Neural cell (in vitro differentiated cells): ENCODE data around the gene APH1B. TPM values are rescaled to one million over a fixed set of nuclear protein-coding genes. Genes with fewer than 3 reads are reported as not detected.

ENCODE experiments used
- H2AFZ ChIP-seq: fragments of 200-600, 300-800 bp; sonication (generic), shearing (Covaris generic); 2 replicates; pipeline ENCODE4 v1.6.0; 2014; ENCODE audit warnings: low read depth, mild to moderate bottlenecking, antibody characterized with exemption, low read length, moderate library complexity
- H3F3A ChIP-seq: fragments of 200-600 bp; shearing (Covaris generic); 2 replicates; pipeline ENCODE4 v1.6.1; 2016; ENCODE audit warnings: mild to moderate bottlenecking, moderate library complexity, mixed read lengths, antibody characterized with exemption, low read length; ENCODE audit not compliant: insufficient read depth, poor library complexity, severe bottlenecking
- H3K27ac ChIP-seq: fragments of 200-600, 300-800 bp; sonication (generic), shearing (Covaris generic); 2 replicates; pipeline ENCODE4 v1.5.1; 2014; ENCODE audit warnings: mild to moderate bottlenecking, low read length, moderate library complexity
- H3K27me3 ChIP-seq: fragments of 300-800, 200-600 bp; sonication (generic), shearing (Covaris generic); 2 replicates; pipeline ENCODE4 v1.6.0; 2014; ENCODE audit warnings: mild to moderate bottlenecking, low read depth, low read length, moderate library complexity; ENCODE audit not compliant: insufficient read depth
- H3K36me3 ChIP-seq: fragments of 300-800, 200-600 bp; sonication (generic), shearing (Covaris generic); 2 replicates; pipeline ENCODE4 v1.5.1; 2014; ENCODE audit warnings: mild to moderate bottlenecking, antibody characterized with exemption, low read length, moderate library complexity; ENCODE audit not compliant: insufficient read depth
- H3K4me2 ChIP-seq: fragments of 300-800, 200-600 bp; sonication (generic), shearing (Covaris generic); 2 replicates; pipeline ENCODE4 v1.6.0; 2014; ENCODE audit warnings: mild to moderate bottlenecking, low read length
- H3K4me3 ChIP-seq: fragments of 300-800, 200-600 bp; sonication (generic), shearing (Covaris generic); 2 replicates; pipeline ENCODE4 v1.5.1; 2014; ENCODE audit warnings: mild to moderate bottlenecking, low read length, moderate library complexity
- H3K79me2 ChIP-seq: fragments of 200-600 bp; shearing (Covaris generic); replicated peaks from 2 replicates; pipeline ENCODE4 v1.6.0; 2014; ENCODE audit warnings: mild to moderate bottlenecking, low read length, moderate library complexity; ENCODE audit not compliant: insufficient read depth
- H3K9ac ChIP-seq: fragments of 300-800, 200-600 bp; sonication (generic), shearing (Covaris generic); 2 replicates; pipeline ENCODE4 v1.6.1; 2016; ENCODE audit warnings: mild to moderate bottlenecking, low read length, mixed read lengths
- H3K9me2 ChIP-seq: fragments of 200-600 bp; shearing (Covaris generic); 2 replicates; pipeline ENCODE4 v1.6.1; 2016; ENCODE audit warnings: mild to moderate bottlenecking, low read length, mixed read lengths; ENCODE audit not compliant: insufficient read depth
- H3K9me3 ChIP-seq: fragments of 200-600, 300-800 bp; sonication (generic), shearing (Covaris generic); 2 replicates; pipeline ENCODE4 v1.6.1; 2016; ENCODE audit warnings: mild to moderate bottlenecking, mixed run types, low read length, moderate library complexity, mixed read lengths
- H4K20me1 ChIP-seq: fragments of 200-600 bp; shearing (Covaris generic); 2 replicates; pipeline ENCODE4 v1.6.1; 2016; ENCODE audit warnings: mild to moderate bottlenecking, mixed run types; ENCODE audit not compliant: insufficient read depth
- EP300 ChIP-seq: fragments of 450-650 bp; conservative IDR thresholded peaks from 2 replicates; pipeline ENCODE4 v1.6.1; 2014; ENCODE audit warnings: antibody characterized with exemption, mild to moderate bottlenecking, moderate library complexity; ENCODE audit not compliant: poor library complexity, severe bottlenecking
- EZH2 ChIP-seq: fragments of 200-600, 300-800 bp; shearing (Covaris generic), sonication (generic); IDR thresholded peaks from 2 replicates; pipeline ENCODE4 v1.6.1; 2014; ENCODE audit warnings: antibody characterized with exemption, low read length, borderline replicate concordance, mild to moderate bottlenecking; ENCODE audit not compliant: insufficient read depth, poor library complexity, severe bottlenecking
- MXI1 ChIP-seq: fragments of 450-650 bp; conservative IDR thresholded peaks from 2 replicates; pipeline ENCODE4 v1.6.1; 2014; ENCODE audit warnings: antibody characterized with exemption, mild to moderate bottlenecking; ENCODE audit not compliant: poor library complexity, severe bottlenecking
- POLR2AphosphoS5 ChIP-seq: IDR thresholded peaks from 2 replicates; pipeline ENCODE4 v1.6.1; 2012
- RAD21 ChIP-seq: fragments of 450-650 bp; conservative IDR thresholded peaks from 2 replicates; pipeline ENCODE4 v1.6.1; 2014; ENCODE audit warnings: antibody characterized with exemption, mild to moderate bottlenecking, moderate library complexity
- SMC3 ChIP-seq: fragments of 450-650 bp; conservative IDR thresholded peaks from 2 replicates; pipeline ENCODE4 v1.6.1; 2014; ENCODE audit warnings: antibody characterized with exemption, mild to moderate bottlenecking, moderate library complexity; ENCODE audit not compliant: poor library complexity
- TAF1 ChIP-seq: IDR thresholded peaks from 2 replicates; pipeline ENCODE4 v1.6.1; 2012; ENCODE audit warnings: low read depth
- polyA plus RNA-seq: library from polyadenylated mRNA; depleted of rRNA; stranded (reverse); fragments of >200 nt; gene quantifications from 2 replicates; pipeline ENCODE4 v1.2.3, GENCODE V29; 2014
- TF ChIP-seq, protein P1 (sequence below): IDR thresholded peaks from 2 replicates; pipeline ENCODE4 v1.6.1; 2012; ENCODE audit warnings: borderline replicate concordance
- TF ChIP-seq, protein P2 (sequence below): fragments of 450-650 bp; IDR thresholded peaks from 2 replicates; pipeline ENCODE4 v1.5.1; 2014; ENCODE audit warnings: antibody characterized with exemption, mild to moderate bottlenecking, moderate library complexity; ENCODE audit not compliant: poor library complexity, severe bottlenecking

Gene APH1B
- polyA plus RNA-seq, 1 donor from 2014 or later = 14.6 TPM

DNA sequence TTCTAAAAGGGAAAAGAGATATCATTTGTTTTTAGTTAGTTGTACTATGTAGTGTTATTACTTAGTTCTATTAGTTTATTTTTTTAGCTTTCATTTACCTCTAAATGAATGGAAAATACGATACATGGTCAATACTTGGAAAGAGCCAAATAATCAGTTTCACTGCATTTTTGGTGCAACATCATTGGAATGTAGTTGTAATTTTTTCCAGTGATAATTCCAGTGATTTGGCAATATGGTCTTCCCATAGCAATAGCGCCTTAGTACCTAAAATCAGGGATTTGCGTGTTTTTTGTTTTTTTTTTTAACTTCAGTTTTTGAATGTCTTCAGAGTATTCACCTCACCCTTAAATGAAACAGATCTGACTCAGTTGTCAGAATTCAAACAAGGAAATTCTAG is 46.2 kb upstream of the APH1B start:
- no peaks in the 10 kb centered on the region for H4K20me1 ChIP-seq
- H3K36me3 ChIP-seq = no peaks in the 10 kb centered on the region
- no peaks in the 10 kb centered on the region for H3K9me2 ChIP-seq
- no peak overlapping the region for H2AFZ ChIP-seq
- no peaks in the 10 kb centered on the region for H3F3A ChIP-seq
- no peak overlapping the region for H3K4me2 ChIP-seq
- H3K79me2 ChIP-seq = peaks cover 58% of the 10 kb centered on the region
- TF ChIP-seq EZH2 (no peak), POLR2AphosphoS5 (no peak), TAF1 (no peak), MXI1 (no peak), RAD21 (no peak), EP300 (no peak), SMC3 (no peak)
- TF ChIP-seq, protein P1, sequence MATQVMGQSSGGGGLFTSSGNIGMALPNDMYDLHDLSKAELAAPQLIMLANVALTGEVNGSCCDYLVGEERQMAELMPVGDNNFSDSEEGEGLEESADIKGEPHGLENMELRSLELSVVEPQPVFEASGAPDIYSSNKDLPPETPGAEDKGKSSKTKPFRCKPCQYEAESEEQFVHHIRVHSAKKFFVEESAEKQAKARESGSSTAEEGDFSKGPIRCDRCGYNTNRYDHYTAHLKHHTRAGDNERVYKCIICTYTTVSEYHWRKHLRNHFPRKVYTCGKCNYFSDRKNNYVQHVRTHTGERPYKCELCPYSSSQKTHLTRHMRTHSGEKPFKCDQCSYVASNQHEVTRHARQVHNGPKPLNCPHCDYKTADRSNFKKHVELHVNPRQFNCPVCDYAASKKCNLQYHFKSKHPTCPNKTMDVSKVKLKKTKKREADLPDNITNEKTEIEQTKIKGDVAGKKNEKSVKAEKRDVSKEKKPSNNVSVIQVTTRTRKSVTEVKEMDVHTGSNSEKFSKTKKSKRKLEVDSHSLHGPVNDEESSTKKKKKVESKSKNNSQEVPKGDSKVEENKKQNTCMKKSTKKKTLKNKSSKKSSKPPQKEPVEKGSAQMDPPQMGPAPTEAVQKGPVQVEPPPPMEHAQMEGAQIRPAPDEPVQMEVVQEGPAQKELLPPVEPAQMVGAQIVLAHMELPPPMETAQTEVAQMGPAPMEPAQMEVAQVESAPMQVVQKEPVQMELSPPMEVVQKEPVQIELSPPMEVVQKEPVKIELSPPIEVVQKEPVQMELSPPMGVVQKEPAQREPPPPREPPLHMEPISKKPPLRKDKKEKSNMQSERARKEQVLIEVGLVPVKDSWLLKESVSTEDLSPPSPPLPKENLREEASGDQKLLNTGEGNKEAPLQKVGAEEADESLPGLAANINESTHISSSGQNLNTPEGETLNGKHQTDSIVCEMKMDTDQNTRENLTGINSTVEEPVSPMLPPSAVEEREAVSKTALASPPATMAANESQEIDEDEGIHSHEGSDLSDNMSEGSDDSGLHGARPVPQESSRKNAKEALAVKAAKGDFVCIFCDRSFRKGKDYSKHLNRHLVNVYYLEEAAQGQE = no peak
- TF ChIP-seq, protein P2, sequence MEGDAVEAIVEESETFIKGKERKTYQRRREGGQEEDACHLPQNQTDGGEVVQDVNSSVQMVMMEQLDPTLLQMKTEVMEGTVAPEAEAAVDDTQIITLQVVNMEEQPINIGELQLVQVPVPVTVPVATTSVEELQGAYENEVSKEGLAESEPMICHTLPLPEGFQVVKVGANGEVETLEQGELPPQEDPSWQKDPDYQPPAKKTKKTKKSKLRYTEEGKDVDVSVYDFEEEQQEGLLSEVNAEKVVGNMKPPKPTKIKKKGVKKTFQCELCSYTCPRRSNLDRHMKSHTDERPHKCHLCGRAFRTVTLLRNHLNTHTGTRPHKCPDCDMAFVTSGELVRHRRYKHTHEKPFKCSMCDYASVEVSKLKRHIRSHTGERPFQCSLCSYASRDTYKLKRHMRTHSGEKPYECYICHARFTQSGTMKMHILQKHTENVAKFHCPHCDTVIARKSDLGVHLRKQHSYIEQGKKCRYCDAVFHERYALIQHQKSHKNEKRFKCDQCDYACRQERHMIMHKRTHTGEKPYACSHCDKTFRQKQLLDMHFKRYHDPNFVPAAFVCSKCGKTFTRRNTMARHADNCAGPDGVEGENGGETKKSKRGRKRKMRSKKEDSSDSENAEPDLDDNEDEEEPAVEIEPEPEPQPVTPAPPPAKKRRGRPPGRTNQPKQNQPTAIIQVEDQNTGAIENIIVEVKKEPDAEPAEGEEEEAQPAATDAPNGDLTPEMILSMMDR = no peak
- H3K9me3 ChIP-seq = no peaks in the 10 kb centered on the region
- H3K27me3 ChIP-seq = no peaks in the 10 kb centered on the region
- no peak overlapping the region for H3K27ac ChIP-seq
- H3K9ac ChIP-seq = no peak overlapping the region
- no peak overlapping the region for H3K4me3 ChIP-seq

DNA sequence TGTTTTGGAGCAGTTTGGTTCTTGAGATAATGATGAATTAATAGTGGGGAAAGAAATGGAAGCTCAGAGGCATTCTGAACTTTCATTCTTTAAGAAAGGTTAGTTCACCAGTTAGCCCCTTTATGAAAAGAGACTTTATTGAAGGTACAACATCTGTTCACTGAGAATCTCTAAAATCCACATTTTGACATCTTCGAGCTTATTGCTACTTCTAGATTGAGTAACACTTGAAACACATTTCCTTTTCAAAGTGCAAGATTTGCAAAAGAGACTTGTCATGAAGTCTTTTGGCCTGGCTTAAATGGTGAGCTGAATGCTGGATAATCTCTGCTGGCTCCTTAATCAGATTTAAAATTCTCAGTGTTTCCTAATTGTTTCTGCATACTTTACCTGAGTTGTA is 45.7 kb upstream of the APH1B start:
- Histone ChIP-seq H3K9me2 (no peaks in the 10 kb centered on the region), H3K27ac (no peak overlapping the region), H3K9ac (no peak overlapping the region), H3K36me3 (no peaks in the 10 kb centered on the region), H3K4me2 (no peak overlapping the region), H3K79me2 (peaks cover 63% of the 10 kb centered on the region), H2AFZ (no peak overlapping the region), H4K20me1 (no peaks in the 10 kb centered on the region), H3F3A (no peaks in the 10 kb centered on the region), H3K9me3 (no peaks in the 10 kb centered on the region), H3K27me3 (no peaks in the 10 kb centered on the region), H3K4me3 (no peak overlapping the region)
- TF ChIP-seq, protein P2 = no peak
- no peak for TF ChIP-seq EP300
- TF ChIP-seq EZH2 = no peak
- no peak for TF ChIP-seq MXI1
- no peak for TF ChIP-seq RAD21
- no peak for TF ChIP-seq SMC3
- no peak for TF ChIP-seq POLR2AphosphoS5
- TF ChIP-seq, protein P1 = no peak
- TF ChIP-seq TAF1 = no peak
